GM18519 (cell line): Measurements from ENCODE around the gene MDH2.
"Not testable (repeated sequence)": the region's sequence is repeated elsewhere in the genome, so short reads cannot be mapped to it uniquely, and the experiment has no call there.

ENCODE experiments used
- ATAC-seq: cut with Tn5 transposase; IDR thresholded peaks from one replicate; pipeline ENCODE4 v1.9.1; 2021; ENCODE audit warnings: mild to moderate bottlenecking, moderate library complexity; ENCODE audit not compliant: unreplicated experiment, low FRiP score

The MDH2 gene

GRCh38 chr7:76071316-76072242, 23.7 kb downstream of the MDH2 start:
- ATAC-seq: no peak

- no peak for ATAC-seq
Observed at GRCh38 chr7:76072243-76073148, 24.6 kb downstream of the MDH2 start.

- no peak for ATAC-seq
Observed at GRCh38 chr7:76073335-76073990, 25.6 kb downstream of the MDH2 start.

GRCh38 chr7:76074306-76074971, 26.5 kb downstream of the MDH2 start:
- ATAC-seq: no peak

GRCh38 chr7:76074972-76075370, 27.1 kb downstream of the MDH2 start:
- ATAC-seq: no peak

GRCh38 chr7:76076995-76077394, 29.1 kb downstream of the MDH2 start:
- ATAC-seq: no peak

- no peak for ATAC-seq
Observed at GRCh38 chr7:76077435-76077834, 29.5 kb downstream of the MDH2 start.

- no peak for ATAC-seq
Observed at GRCh38 chr7:76080204-76080603, 32.3 kb downstream of the MDH2 start.

GRCh38 chr7:76084115-76084514, 36.2 kb downstream of the MDH2 start:
- not testable (repeated sequence) for ATAC-seq

GRCh38 chr7:76086070-76086469, 38.2 kb downstream of the MDH2 start:
- no peak for ATAC-seq

- not testable (repeated sequence) for ATAC-seq
Observed at GRCh38 chr7:76087362-76087791, 39.5 kb downstream of the MDH2 start.

- no peak for ATAC-seq
Observed at GRCh38 chr7:76089865-76090475, 42.1 kb downstream of the MDH2 start.

GRCh38 chr7:76091506-76091905, 43.6 kb downstream of the MDH2 start:
- no peak for ATAC-seq

GRCh38 chr7:76093531-76093930, 45.6 kb downstream of the MDH2 start:
- not testable (repeated sequence) for ATAC-seq

- not testable (repeated sequence) for ATAC-seq
Observed at GRCh38 chr7:76094326-76094725, 46.4 kb downstream of the MDH2 start.

- no peak for ATAC-seq
Observed at GRCh38 chr7:76095908-76096307, 48.0 kb downstream of the MDH2 start.

- not testable (repeated sequence) for ATAC-seq
Observed at GRCh38 chr7:76101693-76102437, 54.0 kb downstream of the MDH2 start.

- ATAC-seq: not testable (repeated sequence)
Observed at GRCh38 chr7:76103788-76104187, 55.9 kb downstream of the MDH2 start.

GRCh38 chr7:76106130-76106529, 58.2 kb downstream of the MDH2 start:
- ATAC-seq: not testable (repeated sequence)
